DOHH2 (cell line): ENCODE results near the gene TTC13.

Experiments
- H3F3A ChIP-seq: fragments of 200-600 bp; sonication (generic), shearing (Covaris generic); 2 replicates; pipeline ENCODE4 v1.6.0; 2016; ENCODE audit warnings: antibody characterized with exemption, mild to moderate bottlenecking; ENCODE audit not compliant: control insufficient read depth, insufficient read depth
- H3K27ac ChIP-seq: fragments of 200-600 bp; sonication (generic); 2 replicates; pipeline ENCODE4 v1.5.1; 2014; ENCODE audit warnings: low read depth, mild to moderate bottlenecking, low read length, moderate library complexity
- H3K27me3 ChIP-seq: fragments of 200-600 bp; sonication (generic); 2 replicates; pipeline ENCODE4 v1.6.1; 2014; ENCODE audit warnings: mild to moderate bottlenecking, low read length, mixed read lengths; ENCODE audit not compliant: control insufficient read depth
- H3K36me3 ChIP-seq: fragments of 200-600 bp; sonication (generic); 2 replicates; pipeline ENCODE4 v1.6.1; 2014; ENCODE audit warnings: mild to moderate bottlenecking, low read length, moderate library complexity, mixed read lengths; ENCODE audit not compliant: control insufficient read depth
- H3K4me1 ChIP-seq: fragments of 200-600 bp; sonication (generic); 2 replicates; pipeline ENCODE4 v1.6.1; 2014; ENCODE audit warnings: mild to moderate bottlenecking, low read length, mixed read lengths; ENCODE audit not compliant: control insufficient read depth
- H3K4me2 ChIP-seq: fragments of 200-600 bp; sonication (generic); 2 replicates; pipeline ENCODE4 v1.6.0; 2014; ENCODE audit warnings: mild to moderate bottlenecking, low read length, moderate library complexity
- H3K4me3 ChIP-seq: fragments of 200-600 bp; sonication (generic); 2 replicates; pipeline ENCODE4 v1.5.1; 2014; ENCODE audit warnings: mild to moderate bottlenecking, low read length, mixed read lengths
- H3K79me2 ChIP-seq: fragments of 200-600 bp; sonication (generic); 2 replicates; pipeline ENCODE4 v1.6.1; 2014; ENCODE audit warnings: mild to moderate bottlenecking, low read length, mixed read lengths; ENCODE audit not compliant: control insufficient read depth
- H3K9me2 ChIP-seq: fragments of 200-600 bp; sonication (generic); replicated peaks from 2 replicates; pipeline ENCODE4 v1.6.1; 2014; ENCODE audit warnings: mild to moderate bottlenecking, low read length, mixed read lengths; ENCODE audit not compliant: control insufficient read depth
- H3K9me3 ChIP-seq: fragments of 200-600 bp; sonication (generic); 2 replicates; pipeline ENCODE4 v1.6.1; 2014; ENCODE audit warnings: antibody characterized with exemption, low read length, mixed read lengths; ENCODE audit not compliant: control insufficient read depth, insufficient read depth
- H4K20me1 ChIP-seq: fragments of 200-600 bp; sonication (generic); 2 replicates; pipeline ENCODE4 v1.6.0; 2014; ENCODE audit warnings: low read depth, mild to moderate bottlenecking, antibody characterized with exemption, low read length, moderate library complexity; ENCODE audit not compliant: control insufficient read depth, insufficient read depth
- EZH2phosphoT487 ChIP-seq: fragments of 200-600 bp; sonication (generic); IDR thresholded peaks from 2 replicates; pipeline ENCODE4 v1.6.1; 2017; ENCODE audit warnings: borderline replicate concordance, mild to moderate bottlenecking, antibody characterized with exemption, low read length, moderate library complexity, mixed read lengths
- TF ChIP-seq, protein P1 (sequence below): fragments of 200-600 bp; sonication (generic); IDR thresholded peaks from one replicate; pipeline ENCODE4 v1.5.1; 2014; ENCODE audit warnings: antibody characterized with exemption, mild to moderate bottlenecking, low read depth, low read length; ENCODE audit not compliant: poor library complexity, severe bottlenecking

Gene TTC13

DNA sequence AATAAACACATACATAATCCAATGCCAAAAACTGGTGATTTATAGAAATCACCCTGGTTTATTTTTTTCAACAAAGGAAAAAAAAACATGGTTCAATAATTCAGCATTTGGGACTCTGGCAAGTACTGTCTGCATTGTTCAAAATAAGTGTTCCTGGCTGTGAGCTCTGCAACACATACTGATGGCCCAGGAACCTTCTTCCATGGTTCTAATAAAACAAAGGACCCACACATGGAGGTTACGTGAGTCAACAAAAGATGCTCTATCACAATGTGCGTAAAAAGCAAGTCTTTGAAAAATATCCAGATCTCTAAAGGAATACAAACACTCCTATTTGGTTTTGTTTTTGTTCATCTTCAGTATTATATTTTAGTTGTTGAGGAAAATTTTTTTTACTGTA is 72.4 kb downstream of the TTC13 start:
- H3K27ac ChIP-seq = no peak overlapping the region
- TF ChIP-seq, protein P1, sequence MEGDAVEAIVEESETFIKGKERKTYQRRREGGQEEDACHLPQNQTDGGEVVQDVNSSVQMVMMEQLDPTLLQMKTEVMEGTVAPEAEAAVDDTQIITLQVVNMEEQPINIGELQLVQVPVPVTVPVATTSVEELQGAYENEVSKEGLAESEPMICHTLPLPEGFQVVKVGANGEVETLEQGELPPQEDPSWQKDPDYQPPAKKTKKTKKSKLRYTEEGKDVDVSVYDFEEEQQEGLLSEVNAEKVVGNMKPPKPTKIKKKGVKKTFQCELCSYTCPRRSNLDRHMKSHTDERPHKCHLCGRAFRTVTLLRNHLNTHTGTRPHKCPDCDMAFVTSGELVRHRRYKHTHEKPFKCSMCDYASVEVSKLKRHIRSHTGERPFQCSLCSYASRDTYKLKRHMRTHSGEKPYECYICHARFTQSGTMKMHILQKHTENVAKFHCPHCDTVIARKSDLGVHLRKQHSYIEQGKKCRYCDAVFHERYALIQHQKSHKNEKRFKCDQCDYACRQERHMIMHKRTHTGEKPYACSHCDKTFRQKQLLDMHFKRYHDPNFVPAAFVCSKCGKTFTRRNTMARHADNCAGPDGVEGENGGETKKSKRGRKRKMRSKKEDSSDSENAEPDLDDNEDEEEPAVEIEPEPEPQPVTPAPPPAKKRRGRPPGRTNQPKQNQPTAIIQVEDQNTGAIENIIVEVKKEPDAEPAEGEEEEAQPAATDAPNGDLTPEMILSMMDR = no peak
- no peak for TF ChIP-seq EZH2phosphoT487
- peaks cover 43% of the 10 kb centered on the region for H3K36me3 ChIP-seq
- H3F3A ChIP-seq = no peaks in the 10 kb centered on the region
- H4K20me1 ChIP-seq = no peaks in the 10 kb centered on the region
- H3K9me3 ChIP-seq = no peaks in the 10 kb centered on the region
- no peaks in the 10 kb centered on the region for H3K9me2 ChIP-seq
- no peaks in the 10 kb centered on the region for H3K27me3 ChIP-seq
- H3K4me1 ChIP-seq = no peaks in the 10 kb centered on the region
- no peak overlapping the region for H3K4me2 ChIP-seq
- no peak overlapping the region for H3K4me3 ChIP-seq
- no peaks in the 10 kb centered on the region for H3K79me2 ChIP-seq

DNA sequence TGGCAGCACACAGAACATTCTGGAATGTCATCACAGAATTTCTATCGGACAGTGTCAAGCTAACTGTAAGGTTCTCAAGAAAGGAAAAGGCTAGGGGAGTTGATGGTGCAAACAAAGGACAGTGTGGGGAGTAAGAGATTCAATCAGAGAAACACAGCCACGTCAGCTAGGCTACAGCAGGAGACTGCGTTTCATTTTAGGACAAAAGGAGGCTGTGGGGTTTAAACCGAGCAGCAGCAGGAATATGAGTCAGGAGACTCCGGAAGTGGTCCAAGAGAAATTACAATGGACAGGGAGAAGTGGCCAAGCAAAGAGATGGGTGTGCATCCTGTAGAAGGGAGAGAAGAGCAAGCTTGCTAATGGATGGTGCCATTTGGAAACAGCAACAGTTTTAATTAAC is 72.9 kb downstream of the TTC13 start:
- no peaks in the 10 kb centered on the region for H3K9me2 ChIP-seq
- H3K4me3 ChIP-seq = no peak overlapping the region
- H3K9me3 ChIP-seq = no peaks in the 10 kb centered on the region
- H3K4me2 ChIP-seq = no peak overlapping the region
- H3K27me3 ChIP-seq = no peaks in the 10 kb centered on the region
- no peaks in the 10 kb centered on the region for H4K20me1 ChIP-seq
- H3K36me3 ChIP-seq = peaks cover 38% of the 10 kb centered on the region
- H3K27ac ChIP-seq = no peak overlapping the region
- no peaks in the 10 kb centered on the region for H3K79me2 ChIP-seq
- H3F3A ChIP-seq = no peaks in the 10 kb centered on the region
- TF ChIP-seq EZH2phosphoT487 = no peak
- TF ChIP-seq, protein P1 = no peak
- H3K4me1 ChIP-seq = no peaks in the 10 kb centered on the region

DNA sequence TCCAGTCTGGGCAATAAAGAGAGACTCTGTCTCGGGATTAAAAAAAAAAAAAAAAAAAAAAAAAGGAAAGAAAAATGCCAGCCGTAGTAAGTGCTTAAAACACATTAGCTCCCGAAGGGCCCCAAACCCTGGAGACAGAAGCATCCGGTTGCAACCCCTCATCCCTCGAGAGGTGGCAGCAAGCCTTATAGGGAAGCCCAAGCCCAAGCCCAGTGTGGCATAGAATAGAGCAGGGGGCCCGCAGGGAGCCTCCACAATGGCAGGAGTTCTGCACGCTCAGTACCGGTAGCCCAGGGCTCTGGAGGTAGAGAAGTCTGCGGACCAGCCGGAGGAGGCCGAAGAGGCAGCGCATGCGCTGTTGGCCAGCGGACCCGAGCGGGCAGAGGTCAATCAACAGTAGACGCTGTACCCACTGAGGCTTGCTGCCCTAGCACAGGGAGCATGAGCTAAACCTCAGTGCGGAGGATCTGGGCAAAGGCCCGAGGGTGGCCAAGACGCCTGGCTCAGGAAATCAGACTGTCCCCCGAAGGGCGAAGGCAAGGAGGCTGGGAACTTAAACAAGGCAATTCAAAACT is 76.2 kb downstream of the TTC13 start:
- Histone ChIP-seq H3K4me1 (no peaks in the 10 kb centered on the region), H3F3A (no peaks in the 10 kb centered on the region), H3K4me3 (no peak overlapping the region), H3K36me3 (peaks cover 17% of the 10 kb centered on the region), H3K27ac (no peak overlapping the region), H3K79me2 (no peaks in the 10 kb centered on the region), H3K4me2 (no peak overlapping the region), H3K9me2 (no peaks in the 10 kb centered on the region), H4K20me1 (no peaks in the 10 kb centered on the region), H3K9me3 (no peaks in the 10 kb centered on the region), H3K27me3 (no peaks in the 10 kb centered on the region)
- TF ChIP-seq EZH2phosphoT487 = no peak
- TF ChIP-seq, protein P1 = no peak
